IMR-90 (cell line): ENCODE measurements around the gene NKAIN4. TPM values are rescaled to one million over a fixed set of nuclear protein-coding genes. Genes with fewer than 3 reads are reported as not detected.

Experiments used
- ATAC-seq: fragments of 200-7000 bp; cut with Tn5 transposase; 2 replicates; pipeline ENCODE4 v1.9.1; 2020; ENCODE audit warnings: low read depth, mild to moderate bottlenecking, moderate library complexity
- BruUV-seq: library from RNA; stranded (reverse); fragments of 400-500 nt; replicated peaks from 2 replicates; lab custom pipeline; 2021; lab: Mats Ljungman, UMichigan
- CTCF ChIA-PET: fragments of 300-600 bp; formaldehyde crosslinking; extraction: SDS; loops from one replicate; lab custom pipeline; 2021; ENCODE audit warnings: antibody characterized with exemption; lab: Yijun Ruan, JAX
- POLR2A ChIA-PET: fragments of 300-600 bp; sonication (Branson Sonifier 250); formaldehyde crosslinking; loops from one replicate; lab custom pipeline; 2022; ENCODE audit warnings: antibody characterized with exemption; ENCODE audit not compliant: unreplicated experiment; lab: Charles Lee
- DNase-seq: peaks from one replicate; pipeline ENCODE4 v3.0.0; 2013
- H2AFZ ChIP-seq: replicated peaks from 2 replicates; pipeline ENCODE3; 2013; ENCODE audit warnings: low read length, mild to moderate bottlenecking; ENCODE audit not compliant: poor library complexity
- H2AK5ac ChIP-seq: 2 replicates; pipeline ENCODE4 v1.6.1; 2013; ENCODE audit warnings: low read depth, low read length, inconsistent platforms
- H2AK9ac ChIP-seq: replicated peaks from 2 replicates; pipeline ENCODE3; 2013; ENCODE audit warnings: mild to moderate bottlenecking, low read depth, low read length, moderate library complexity; ENCODE audit not compliant: poor library complexity
- H2BK120ac ChIP-seq: 2 replicates; pipeline ENCODE4 v1.6.1; 2013; ENCODE audit warnings: low read depth, low read length, inconsistent platforms
- H2BK15ac ChIP-seq: 3 replicates; pipeline ENCODE4 v1.6.1; 2013; ENCODE audit warnings: low read depth, low read length, inconsistent platforms
- H2BK20ac ChIP-seq: 2 replicates; pipeline ENCODE4 v1.6.1; 2013; ENCODE audit warnings: low read depth, mild to moderate bottlenecking, inconsistent platforms, low read length, moderate library complexity
- H2BK5ac ChIP-seq: 2 replicates; pipeline ENCODE4 v1.6.1; 2013; ENCODE audit warnings: mild to moderate bottlenecking, low read depth, low read length, inconsistent platforms; ENCODE audit not compliant: poor library complexity, severe bottlenecking
- H3K14ac ChIP-seq: replicated peaks from 2 replicates; pipeline ENCODE4 v1.6.1; 2013; ENCODE audit warnings: low read depth, low read length, inconsistent platforms
- H3K18ac ChIP-seq: 2 replicates; pipeline ENCODE4 v1.6.1; 2013; ENCODE audit warnings: low read depth, low read length, control low read depth
- H3K23ac ChIP-seq: 2 replicates; pipeline ENCODE4 v1.6.1; 2013; ENCODE audit warnings: low read depth, low read length, inconsistent platforms
- H3K27ac ChIP-seq: 2 replicates; pipeline ENCODE4 v1.5.1; 2013; ENCODE audit warnings: mild to moderate bottlenecking, control low read depth, low read length; ENCODE audit not compliant: insufficient read depth
- H3K27me3 ChIP-seq: 2 replicates; pipeline ENCODE4 v1.6.1; 2013; ENCODE audit warnings: low read length; ENCODE audit not compliant: control insufficient read depth, insufficient read depth
- H3K36me3 ChIP-seq: 2 replicates; pipeline ENCODE4 v1.6.1; 2013; ENCODE audit warnings: low read length, mixed read lengths; ENCODE audit not compliant: control insufficient read depth, insufficient read depth
- H3K4ac ChIP-seq: 2 replicates; pipeline ENCODE4 v1.6.1; 2013; ENCODE audit warnings: low read depth, low read length, inconsistent platforms
- H3K4me1 ChIP-seq: 2 replicates; pipeline ENCODE4 v1.6.1; 2013; ENCODE audit warnings: low read length, mixed read lengths; ENCODE audit not compliant: control insufficient read depth, insufficient read depth
- H3K4me2 ChIP-seq: 2 replicates; pipeline ENCODE4 v1.6.1; 2013; ENCODE audit warnings: low read depth, mild to moderate bottlenecking, control low read depth, low read length, moderate library complexity
- H3K4me3 ChIP-seq: 2 replicates; pipeline ENCODE4 v1.5.1; 2013; ENCODE audit warnings: low read depth, mild to moderate bottlenecking, control low read depth, low read length, moderate library complexity; ENCODE audit not compliant: insufficient read depth
- H3K56ac ChIP-seq: 2 replicates; pipeline ENCODE4 v1.6.1; 2013; ENCODE audit warnings: low read length, inconsistent platforms; ENCODE audit not compliant: insufficient read depth; ENCODE audit errors: extremely low read depth
- H3K79me1 ChIP-seq, 2 experiments: 2 replicates each; pipeline ENCODE4 v1.6.1; 2013; ENCODE audit warnings: low read length in 2 of 2, inconsistent platforms in 1 of 2, low read depth in 1 of 2
- H3K9ac ChIP-seq: 2 replicates; pipeline ENCODE4 v1.6.1; 2013; ENCODE audit warnings: low read depth, low read length, control low read depth
- H3K9me1 ChIP-seq: 2 replicates; pipeline ENCODE4 v1.6.1; 2013; ENCODE audit warnings: low read length, inconsistent platforms; ENCODE audit not compliant: insufficient read depth
- H3K9me3 ChIP-seq: 2 replicates; pipeline ENCODE4 v1.6.1; 2013; ENCODE audit warnings: low read length; ENCODE audit not compliant: control insufficient read depth, insufficient read depth
- H4K20me1 ChIP-seq: 2 replicates; pipeline ENCODE4 v1.6.1; 2013; ENCODE audit warnings: low read length, inconsistent platforms; ENCODE audit not compliant: insufficient read depth
- H4K5ac ChIP-seq: 2 replicates; pipeline ENCODE4 v1.6.1; 2013; ENCODE audit warnings: mild to moderate bottlenecking, low read depth, low read length, control low read depth
- H4K8ac ChIP-seq, 2 experiments: 2 replicates each; pipeline ENCODE4 v1.6.1; 2013; ENCODE audit warnings: low read depth in 2 of 2, low read length in 2 of 2, control low read depth in 1 of 2, inconsistent platforms in 1 of 2
- H4K91ac ChIP-seq: 2 replicates; pipeline ENCODE4 v1.6.1; 2013; ENCODE audit warnings: low read depth, low read length, inconsistent platforms; ENCODE audit not compliant: insufficient read depth
- BHLHE40 ChIP-seq: fragments of 150-350 bp; IDR thresholded peaks from 2 replicates; pipeline ENCODE4 v1.6.1; 2016; ENCODE audit warnings: mild to moderate bottlenecking, low read depth, low read length
- CTCF ChIP-seq: conservative IDR thresholded peaks from 2 replicates; pipeline ENCODE4 v1.5.1; 2012; ENCODE audit warnings: mild to moderate bottlenecking, low read depth, low read length, improper control_type of control experiment
- MAZ ChIP-seq: IDR thresholded peaks from 2 replicates; pipeline ENCODE4 v1.6.1; 2012; ENCODE audit warnings: low read depth, mild to moderate bottlenecking, low read length, improper control_type of control experiment, moderate library complexity, borderline replicate concordance
- RCOR1 ChIP-seq: IDR thresholded peaks from 2 replicates; pipeline ENCODE4 v1.6.1; 2012; ENCODE audit warnings: mild to moderate bottlenecking, low read length, improper control_type of control experiment; ENCODE audit not compliant: insufficient replicate concordance
- RFX5 ChIP-seq: IDR thresholded peaks from 2 replicates; pipeline ENCODE4 v1.8.0; 2012; ENCODE audit warnings: low read depth, mild to moderate bottlenecking, low read length, moderate library complexity
- WGBS, 2 experiments: methylation state at CpG; one replicate each; pipeline versions ENCODE4 v1.1.5 to v1.1.7; 2013; ENCODE audit warnings: missing lambda C conversion rate in 2 of 2; ENCODE audit not compliant: insufficient read length in 1 of 2; ENCODE audit errors: extremely low coverage in 2 of 2; 5-methylcytosine and 5-hydroxymethylcytosine counted together
- dilution Hi-C: fragments of 300-500 bp; cut with HindIII; formaldehyde crosslinking; loops from one replicate; pipeline ENCODE4 v1.14.3; 2018; ENCODE audit warnings: low sequenced_read_pairs; ENCODE audit not compliant: unreplicated experiment
- in situ Hi-C: fragments of 300-500 bp; cut with MboI; formaldehyde crosslinking; loops from 3 replicates; pipeline ENCODE4 v1.14.3; 2019; ENCODE audit warnings: low sequenced_read_pairs, inconsistent platforms, mixed read lengths
- intact Hi-C: fragments of 100-400 bp; cut with micrococcal nuclease; formaldehyde crosslinking; loops from 2 replicates; pipeline ENCODE4 v1.10.0; 2022
- polyA plus RNA-seq, 3 experiments: library from polyadenylated mRNA; depleted of rRNA; stranded (reverse); fragments of >200 nt; gene quantifications; 2 replicates each; pipeline ENCODE4 v1.2.3, GENCODE V29; 2012; ENCODE audit warnings: low replicate concordance in 1 of 3
- total RNA-seq: library from RNA; depleted of rRNA; stranded (reverse); fragments of >200 nt; gene quantifications from 2 replicates; pipeline ENCODE4 v1.2.3, GENCODE V29; 2012

NKAIN4 gene
- total and polyA plus RNA-seq, 2 of the 4 experiments (the other 2 are of a cell fraction): not detected

GRCh38 chr20:63247671-63248228 is 6.5 kb downstream of the NKAIN4 start:
- ATAC-seq: no peak
- H2AK5ac ChIP-seq: no peak overlapping the region
- no peak overlapping the region for H3K56ac ChIP-seq
- no peaks in the 10 kb centered on the region for H3K4me1 ChIP-seq
- H3K18ac ChIP-seq: no peak overlapping the region
- no peak overlapping the region for H2BK120ac ChIP-seq
- no peak overlapping the region for H3K27ac ChIP-seq
- ChIA-PET POLR2A (no interaction called here), CTCF (no interaction called here)
- 57% methylated on average over 12 of the region's 24 CpGs; no CpG with 5 or more reads in 1 of the 2 experiments for WGBS, 2 experiments
- intact Hi-C loops: no loop called here
- no peaks in the 10 kb centered on the region for H3K36me3 ChIP-seq
- no peaks in the 10 kb centered on the region for H3K79me1 ChIP-seq
- in situ Hi-C loops: no loop called here
- DNase-seq: no peak
- H4K8ac ChIP-seq: no peak overlapping the region
- H4K5ac ChIP-seq: no peak overlapping the region
- TF ChIP-seq RCOR1 (no peak), CTCF (no peak), BHLHE40 (no peak), MAZ (no peak), RFX5 (no peak)
- H3K9ac ChIP-seq: no peak overlapping the region
- no TSS peak for BruUV-seq
- peaks cover 56% of the 10 kb centered on the region for H3K27me3 ChIP-seq
- no peaks in the 10 kb centered on the region for H3K9me3 ChIP-seq
- H2AFZ ChIP-seq: no peak overlapping the region
- H3K14ac ChIP-seq: no peak overlapping the region
- no peak overlapping the region for H4K91ac ChIP-seq
- no peak overlapping the region for H2BK5ac ChIP-seq
- no peak overlapping the region for H3K23ac ChIP-seq
- dilution Hi-C loops: no loop called here
- H3K4ac ChIP-seq: no peak overlapping the region
- no peaks in the 10 kb centered on the region for H3K9me1 ChIP-seq
- no peak overlapping the region for H2AK9ac ChIP-seq
- no peaks in the 10 kb centered on the region; the same call in 1 of the 2 replicates for H4K20me1 ChIP-seq
- H2BK15ac ChIP-seq: no peak overlapping the region
- no peak overlapping the region for H3K4me3 ChIP-seq
- H2BK20ac ChIP-seq: no peak overlapping the region
- no peak overlapping the region for H3K4me2 ChIP-seq
